Measurements from ENCODE around the gene TRAF3IP1.

- no peak for TF ChIP-seq CTCF (IDR thresholded peaks at IDR 0.05; ENCODE audit: low read depth, low read length, poor library complexity, severe bottlenecking)
- TF ChIP-seq EZH2phosphoT487 (IDR thresholded peaks at IDR 0.05; ENCODE audit: borderline replicate concordance, low read length), result no peak
These were observed 78.8 kb downstream of the TRAF3IP1 start for GRCh38 chr2:238399094-238399493.
